T47D (cell line): ENCODE results near the gene FFAR3.
"Not testable (repeated sequence)": the region's sequence is repeated elsewhere in the genome, so short reads cannot be mapped to it uniquely, and the experiment has no call there.

Experiments
- DNase-seq, 2 experiments: peaks; one replicate each; pipeline versions ENCODE4 v3.0.0 to v3.0.0-alpha.2; 2011 to 2012; ENCODE audit warnings: low read depth in 1 of 2, low spot score in 1 of 2
- JUND ChIP-seq: IDR thresholded peaks from 2 replicates; pipeline ENCODE4 v1.6.1; 2012; ENCODE audit warnings: low read depth
- in situ Hi-C: cut with HindIII; loops from 2 replicates; pipeline ENCODE4 v1.10.0; 2016; ENCODE audit warnings: low sequenced_read_pairs, low pct_unique_long_range_greater_than_20kb

Gene FFAR3

DNA sequence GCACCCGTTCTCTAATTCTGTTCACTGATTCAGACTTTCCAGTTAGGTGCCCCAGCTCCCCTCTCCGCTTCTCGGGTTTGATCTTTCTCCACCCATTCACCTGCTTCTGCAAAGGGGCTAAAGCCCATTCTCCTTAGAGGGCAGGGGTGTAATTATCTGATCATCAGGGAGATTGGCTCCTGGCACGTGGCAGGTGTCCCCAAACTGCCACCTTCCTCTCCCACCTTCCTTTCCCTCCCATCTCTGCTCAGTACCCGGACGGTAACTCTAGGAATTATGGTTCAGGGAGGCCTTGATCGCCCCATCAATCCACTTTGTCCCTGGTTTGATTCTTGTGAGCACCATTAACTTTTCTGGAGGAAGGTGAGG lies 10.3 kb upstream of the FFAR3 start:
- DNase-seq, result no peak
- TF ChIP-seq JUND, result no peak
- in situ Hi-C loops, result no loop called here

DNA sequence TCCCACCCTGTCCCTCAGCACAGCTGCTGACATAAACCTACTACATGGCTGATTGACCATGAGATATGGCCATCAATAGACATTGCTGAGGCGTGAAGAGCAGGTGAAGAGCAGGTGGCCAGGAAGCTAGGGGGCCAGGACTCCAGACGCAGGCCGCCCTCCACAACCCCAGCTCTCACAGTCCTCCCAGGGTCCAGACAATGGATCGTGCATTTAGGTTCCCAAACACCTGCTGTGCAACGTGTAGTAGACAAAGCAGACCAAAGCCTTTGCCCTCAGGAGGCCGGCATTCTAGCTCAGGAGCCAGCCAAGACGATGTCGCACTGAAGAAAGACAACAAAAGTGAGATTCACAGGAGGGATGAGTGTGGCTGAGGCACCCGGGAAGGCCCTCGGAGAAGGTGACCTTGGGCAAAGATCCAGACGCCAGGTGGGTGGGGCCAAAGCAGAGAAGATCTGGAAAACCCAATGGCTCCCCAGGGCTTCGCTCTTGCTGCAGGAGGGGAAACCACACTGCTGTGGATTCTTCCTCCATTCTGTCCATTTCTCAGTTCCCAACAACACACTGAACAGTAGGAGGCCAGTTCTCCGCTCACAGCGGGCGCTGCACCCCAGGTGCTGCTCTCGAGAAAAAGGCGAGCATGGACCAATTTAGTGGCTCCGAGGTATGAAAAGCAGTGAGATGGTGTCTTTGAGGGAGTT lies 9.2 kb upstream of the FFAR3 start:
- no peak for DNase-seq
- TF ChIP-seq JUND, result no peak
- in situ Hi-C loops, result no loop called here

DNA sequence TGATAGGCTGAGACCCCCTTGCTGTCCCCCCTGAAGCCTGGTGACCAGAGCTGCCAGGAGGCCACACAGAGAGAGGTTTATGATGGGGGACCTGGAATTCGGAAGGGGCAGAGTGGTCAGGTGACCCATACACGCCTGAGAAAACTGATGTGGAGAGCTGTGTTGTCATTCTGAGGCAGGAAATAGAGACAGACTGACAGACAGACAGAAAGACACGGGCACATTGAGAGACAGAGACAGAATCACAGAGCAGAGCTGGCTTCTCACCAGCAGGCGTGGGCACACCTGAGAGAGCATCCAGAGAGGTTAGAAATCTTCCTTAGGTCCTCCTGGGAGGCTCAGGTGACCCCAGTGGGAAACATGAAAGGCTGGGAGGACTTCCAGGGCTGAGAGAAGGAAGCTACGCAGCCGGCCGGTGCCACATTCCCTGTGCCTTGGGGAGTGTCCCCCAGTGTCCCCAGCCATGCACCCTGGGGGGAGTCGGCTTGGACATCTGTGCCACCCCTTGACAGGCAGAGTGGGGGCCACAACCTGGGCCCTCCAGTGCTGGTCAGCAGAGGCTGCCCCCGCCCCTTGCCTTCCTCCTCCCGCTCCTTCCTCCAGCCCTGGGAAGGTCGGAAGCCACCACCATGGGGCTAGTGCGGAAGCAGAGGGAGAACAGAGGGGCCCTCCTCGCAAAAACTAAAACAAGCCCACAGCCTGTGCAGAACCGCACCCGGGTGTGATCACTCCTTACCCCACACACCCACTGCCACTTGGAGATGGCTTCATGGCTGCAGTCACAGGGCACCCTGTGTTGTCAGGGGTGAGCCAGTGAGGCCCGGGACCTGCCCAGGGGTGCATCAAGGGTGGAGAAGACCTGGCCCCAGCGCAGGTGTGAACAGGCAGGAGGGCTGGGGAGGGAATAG lies 8.4 kb upstream of the FFAR3 start:
- in situ Hi-C loops, result no loop called here
- no peak for TF ChIP-seq JUND
- no peak for DNase-seq

DNA sequence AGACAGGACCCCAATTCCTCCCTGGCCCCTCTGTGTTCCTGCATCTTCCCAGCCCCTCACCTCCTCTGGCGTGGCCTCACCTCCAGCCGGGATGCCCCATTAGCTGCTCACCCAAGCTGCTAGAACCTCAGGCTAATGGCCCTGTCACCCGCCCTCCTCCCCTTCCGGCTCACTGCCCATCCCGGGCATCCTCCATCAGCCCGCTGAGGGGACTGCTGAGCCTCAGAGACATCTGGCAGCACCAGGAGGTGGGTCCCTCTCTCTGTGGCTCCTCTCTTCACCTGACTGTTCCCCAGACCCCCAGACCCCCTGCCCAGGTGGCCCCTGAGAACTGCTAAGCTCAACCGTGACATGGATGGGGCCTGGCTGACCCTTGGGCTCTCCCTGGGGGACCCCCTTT lies 7.7 kb upstream of the FFAR3 start:
- no peak for DNase-seq
- TF ChIP-seq JUND, result no peak
- in situ Hi-C loops, result no loop called here

DNA sequence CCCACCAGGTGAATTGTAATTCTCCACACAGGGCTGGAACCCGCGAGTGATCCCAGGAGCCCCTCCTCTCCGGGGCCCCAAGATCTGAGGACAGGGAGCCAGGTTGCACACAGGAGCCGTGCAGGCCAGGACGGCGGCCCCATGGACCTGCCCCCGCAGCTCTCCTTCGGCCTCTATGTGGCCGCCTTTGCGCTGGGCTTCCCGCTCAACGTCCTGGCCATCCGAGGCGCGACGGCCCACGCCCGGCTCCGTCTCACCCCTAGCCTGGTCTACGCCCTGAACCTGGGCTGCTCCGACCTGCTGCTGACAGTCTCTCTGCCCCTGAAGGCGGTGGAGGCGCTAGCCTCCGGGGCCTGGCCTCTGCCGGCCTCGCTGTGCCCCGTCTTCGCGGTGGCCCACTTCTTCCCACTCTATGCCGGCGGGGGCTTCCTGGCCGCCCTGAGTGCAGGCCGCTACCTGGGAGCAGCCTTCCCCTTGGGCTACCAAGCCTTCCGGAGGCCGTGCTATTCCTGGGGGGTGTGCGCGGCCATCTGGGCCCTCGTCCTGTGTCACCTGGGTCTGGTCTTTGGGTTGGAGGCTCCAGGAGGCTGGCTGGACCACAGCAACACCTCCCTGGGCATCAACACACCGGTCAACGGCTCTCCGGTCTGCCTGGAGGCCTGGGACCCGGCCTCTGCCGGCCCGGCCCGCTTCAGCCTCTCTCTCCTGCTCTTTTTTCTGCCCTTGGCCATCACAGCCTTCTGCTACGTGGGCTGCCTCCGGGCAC lies 6.7 kb upstream of the FFAR3 start:
- DNase-seq, result no peak
- in situ Hi-C loops, result no loop called here

DNA sequence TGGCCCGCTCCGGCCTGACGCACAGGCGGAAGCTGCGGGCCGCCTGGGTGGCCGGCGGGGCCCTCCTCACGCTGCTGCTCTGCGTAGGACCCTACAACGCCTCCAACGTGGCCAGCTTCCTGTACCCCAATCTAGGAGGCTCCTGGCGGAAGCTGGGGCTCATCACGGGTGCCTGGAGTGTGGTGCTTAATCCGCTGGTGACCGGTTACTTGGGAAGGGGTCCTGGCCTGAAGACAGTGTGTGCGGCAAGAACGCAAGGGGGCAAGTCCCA lies 6.1 kb upstream of the FFAR3 start:
- no peak for TF ChIP-seq JUND
- in situ Hi-C loops, result no loop called here
- no peak for DNase-seq

More for the DNA sequence above, 6.7 kb upstream of the FFAR3 start:
- no peak for TF ChIP-seq JUND

DNA sequence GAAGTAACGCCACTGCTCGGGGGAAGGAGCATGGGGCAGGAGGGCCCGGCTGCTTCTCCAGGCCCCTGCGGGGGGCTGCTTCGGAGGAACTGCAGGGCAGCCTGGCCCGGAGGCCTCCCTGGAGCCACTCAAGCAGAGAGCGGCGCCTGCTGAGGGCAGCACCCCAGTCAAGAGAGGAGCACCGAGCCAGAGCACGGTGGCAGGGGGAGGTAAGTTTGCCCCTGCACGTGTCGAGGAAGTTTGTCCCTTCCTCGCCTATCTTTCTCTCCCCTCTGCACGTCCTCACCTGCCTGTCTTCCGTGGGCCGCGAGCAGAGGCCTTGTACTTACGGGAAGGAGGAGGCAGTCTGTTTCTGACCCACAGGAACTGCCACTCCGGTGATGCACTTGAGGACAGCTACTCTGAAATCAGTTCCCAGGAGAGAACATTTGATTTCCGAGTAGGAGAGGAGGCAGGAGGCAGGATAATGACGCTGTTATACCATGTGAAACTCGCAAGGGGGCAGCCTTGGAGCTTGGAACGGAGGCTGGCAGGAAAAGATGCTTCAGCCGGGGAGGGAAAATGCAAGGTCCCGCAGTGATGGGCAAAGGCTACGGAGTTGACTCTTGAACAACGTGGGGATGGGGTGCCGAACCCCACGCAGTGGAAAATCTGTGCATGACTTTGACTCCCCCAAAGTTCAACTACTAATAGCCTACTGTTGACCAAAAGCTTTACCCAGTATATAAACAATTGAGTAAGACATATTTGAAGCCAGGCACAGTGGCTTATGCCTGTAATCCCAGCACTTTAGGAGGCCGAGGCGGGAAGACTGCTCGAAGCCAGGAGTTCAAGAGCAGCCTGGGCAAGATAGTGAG lies 5.6 kb upstream of the FFAR3 start:
- no peak for TF ChIP-seq JUND
- peak; percentile 75 to 85 for DNase-seq
- in situ Hi-C loops, result no loop called here

DNA sequence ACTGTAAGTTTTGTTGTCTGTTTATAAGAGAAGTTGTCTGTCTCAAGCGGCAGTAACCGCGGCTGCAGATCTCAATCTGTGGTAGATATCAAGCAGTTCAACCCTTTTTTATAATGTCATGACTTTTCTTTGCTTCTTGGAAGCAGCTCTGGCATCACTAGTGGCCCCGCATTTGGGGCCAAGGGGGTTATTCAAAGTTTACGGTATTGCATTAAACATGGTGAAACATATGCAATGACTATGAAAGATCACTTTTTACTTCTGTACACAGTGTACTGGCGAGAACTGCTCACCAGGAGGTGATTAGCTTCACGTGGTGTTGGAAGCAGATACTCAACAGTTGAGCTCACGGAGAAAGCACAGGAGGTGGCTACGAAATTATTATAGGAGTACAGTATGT lies 4.6 kb upstream of the FFAR3 start:
- no peak for TF ChIP-seq JUND
- in situ Hi-C loops, result no loop called here
- no peak for DNase-seq

DNA sequence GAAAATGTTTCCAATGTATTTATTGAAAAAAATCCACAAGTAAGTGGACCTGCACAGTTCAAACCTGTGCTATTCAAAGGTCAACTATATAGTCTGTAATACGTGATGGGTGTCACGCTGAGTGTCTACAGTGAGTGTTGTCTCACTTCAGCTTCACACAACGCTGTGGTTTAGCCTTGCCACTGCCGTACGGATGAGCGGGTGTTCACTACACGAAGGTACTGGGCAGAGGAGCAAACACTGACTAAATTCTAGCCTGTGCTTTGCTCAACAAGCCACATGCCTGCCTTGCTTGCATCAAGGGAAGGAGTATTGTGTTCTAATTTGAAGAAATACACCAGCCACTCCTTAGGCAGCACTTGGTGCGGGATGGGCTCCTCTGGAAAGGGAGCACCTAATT lies 3.4 kb upstream of the FFAR3 start:
- no peak for TF ChIP-seq JUND
- in situ Hi-C loops, result no loop called here
- DNase-seq, result no peak

DNA sequence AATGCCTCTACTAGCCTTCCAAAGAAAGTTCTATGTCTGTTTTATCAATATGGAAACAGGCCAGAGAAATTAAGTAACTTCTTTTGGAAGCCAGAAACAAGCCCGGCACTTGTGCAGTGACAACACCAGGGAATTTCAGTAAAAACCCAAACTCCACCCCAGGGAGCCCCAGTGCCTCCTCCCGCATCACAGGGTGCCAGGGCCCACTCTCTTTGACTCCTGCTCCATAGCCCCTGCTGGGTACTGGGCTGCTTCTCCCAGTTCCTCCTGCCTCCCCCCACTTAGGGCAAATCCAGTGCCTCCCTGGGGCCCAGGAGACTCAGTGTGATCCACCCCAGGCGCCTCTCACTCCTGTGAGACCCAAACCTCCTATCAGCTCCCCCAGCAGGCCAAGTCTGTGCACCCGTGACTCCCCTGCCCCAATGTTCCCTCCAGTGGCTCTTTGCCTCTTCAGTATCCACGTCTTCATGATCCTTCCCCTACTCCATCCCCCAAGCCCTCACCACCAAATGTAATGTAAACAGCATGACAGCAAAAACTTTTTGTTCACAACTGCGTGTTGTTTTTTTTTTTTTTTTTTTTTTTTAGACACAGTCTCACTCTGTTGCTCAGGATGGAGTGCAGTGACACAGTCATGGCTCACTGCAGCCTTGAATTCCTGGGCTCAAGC lies 2.3 kb upstream of the FFAR3 start:
- DNase-seq, result no peak
- in situ Hi-C loops, result no loop called here
- TF ChIP-seq JUND, result no peak

DNA sequence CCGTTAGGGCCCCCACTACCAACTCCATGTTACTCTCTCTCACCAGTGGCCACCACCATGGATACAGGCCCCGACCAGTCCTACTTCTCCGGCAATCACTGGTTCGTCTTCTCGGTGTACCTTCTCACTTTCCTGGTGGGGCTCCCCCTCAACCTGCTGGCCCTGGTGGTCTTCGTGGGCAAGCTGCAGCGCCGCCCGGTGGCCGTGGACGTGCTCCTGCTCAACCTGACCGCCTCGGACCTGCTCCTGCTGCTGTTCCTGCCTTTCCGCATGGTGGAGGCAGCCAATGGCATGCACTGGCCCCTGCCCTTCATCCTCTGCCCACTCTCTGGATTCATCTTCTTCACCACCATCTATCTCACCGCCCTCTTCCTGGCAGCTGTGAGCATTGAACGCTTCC lies 574 bp downstream of the FFAR3 start:
- DNase-seq, in situ Hi-C loops: not testable (repeated sequence)

DNA sequence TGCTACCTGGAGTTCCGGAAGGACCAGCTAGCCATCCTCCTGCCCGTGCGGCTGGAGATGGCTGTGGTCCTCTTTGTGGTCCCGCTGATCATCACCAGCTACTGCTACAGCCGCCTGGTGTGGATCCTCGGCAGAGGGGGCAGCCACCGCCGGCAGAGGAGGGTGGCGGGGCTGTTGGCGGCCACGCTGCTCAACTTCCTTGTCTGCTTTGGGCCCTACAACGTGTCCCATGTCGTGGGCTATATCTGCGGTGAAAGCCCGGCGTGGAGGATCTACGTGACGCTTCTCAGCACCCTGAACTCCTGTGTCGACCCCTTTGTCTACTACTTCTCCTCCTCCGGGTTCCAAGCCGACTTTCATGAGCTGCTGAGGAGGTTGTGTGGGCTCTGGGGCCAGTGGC lies 1.1 kb downstream of the FFAR3 start:
- in situ Hi-C loops, DNase-seq: not testable (repeated sequence)

DNA sequence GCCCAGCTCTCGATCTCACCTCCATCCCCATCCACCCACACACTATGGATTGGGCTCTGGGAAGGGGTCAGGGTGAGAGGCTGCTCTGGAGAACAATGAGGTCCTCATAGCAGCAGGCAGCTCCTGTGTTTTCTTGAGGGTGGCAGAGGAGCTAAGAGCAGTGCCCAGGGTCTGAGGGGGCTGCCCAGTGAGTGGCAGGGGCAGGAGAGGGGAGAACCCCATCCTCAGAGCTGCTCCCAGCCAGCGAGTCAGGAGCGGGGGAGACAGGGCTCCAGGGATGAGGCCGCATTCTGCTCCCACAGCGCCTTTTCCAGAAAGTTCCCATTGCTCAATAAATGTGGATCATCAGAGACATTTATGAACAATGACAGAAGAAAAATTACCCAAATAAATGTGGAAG lies 1.8 kb downstream of the FFAR3 start:
- in situ Hi-C loops, DNase-seq: not testable (repeated sequence)
